DMS79 (cell line): ENCODE results near the gene CAMKV.
"Not testable (repeated sequence)": the region's sequence is repeated elsewhere in the genome, so short reads cannot be mapped to it uniquely, and the experiment has no call there.

Source experiments
- DNase-seq: peaks from one replicate; lab custom pipeline; 2025; lab: John Stamatoyannopoulos, UW

The CAMKV gene

GRCh38 chr3:49845694-49846093, 24.0 kb downstream of the CAMKV start:
- DNase-seq: no peak

- DNase-seq: no peak
These were observed 25.1 kb downstream of the CAMKV start for GRCh38 chr3:49844464-49845183.

- DNase-seq: no peak
These were observed 26.7 kb downstream of the CAMKV start for GRCh38 chr3:49842843-49843517.

- no peak for DNase-seq
These were observed 27.9 kb downstream of the CAMKV start for GRCh38 chr3:49841806-49842205.

GRCh38 chr3:49841126-49841696, 28.5 kb downstream of the CAMKV start:
- no peak for DNase-seq

GRCh38 chr3:49840388-49840787, 29.3 kb downstream of the CAMKV start:
- DNase-seq: no peak

- DNase-seq: peak; percentile 27
These were observed 30.4 kb downstream of the CAMKV start for GRCh38 chr3:49839193-49839809.

- DNase-seq: no peak
These were observed 38.4 kb downstream of the CAMKV start for GRCh38 chr3:49831341-49831740.

GRCh38 chr3:49826016-49826415, 43.7 kb downstream of the CAMKV start:
- no peak for DNase-seq

GRCh38 chr3:49823131-49823530, 46.6 kb downstream of the CAMKV start:
- not testable (repeated sequence) for DNase-seq

GRCh38 chr3:49813497-49814174, 56.1 kb downstream of the CAMKV start, which contains the start of gene UBA7:
UBA7 (minus strand) TSS chr3:49813953; CDS start chr3:49813787, 166 bp downstream.
- peak; percentile 20 for DNase-seq

GRCh38 chr3:49812916-49813496, 56.7 kb downstream of the CAMKV start:
- DNase-seq: peak; percentile 0
